Measurements from ENCODE around the gene LLCFC1. TPM values are rescaled to one million over a fixed set of nuclear protein-coding genes. Genes with fewer than 3 reads are reported as not detected.

LLCFC1 gene
- not detected in 2 replicates for total RNA-seq

GRCh38 chr7:142939226-142939910, at the start of gene LLCFC1:
TSS of gene LLCFC1 (plus strand) at chr7:142939484. CDS start at chr7:142939622, 138 bp downstream.

DNA sequence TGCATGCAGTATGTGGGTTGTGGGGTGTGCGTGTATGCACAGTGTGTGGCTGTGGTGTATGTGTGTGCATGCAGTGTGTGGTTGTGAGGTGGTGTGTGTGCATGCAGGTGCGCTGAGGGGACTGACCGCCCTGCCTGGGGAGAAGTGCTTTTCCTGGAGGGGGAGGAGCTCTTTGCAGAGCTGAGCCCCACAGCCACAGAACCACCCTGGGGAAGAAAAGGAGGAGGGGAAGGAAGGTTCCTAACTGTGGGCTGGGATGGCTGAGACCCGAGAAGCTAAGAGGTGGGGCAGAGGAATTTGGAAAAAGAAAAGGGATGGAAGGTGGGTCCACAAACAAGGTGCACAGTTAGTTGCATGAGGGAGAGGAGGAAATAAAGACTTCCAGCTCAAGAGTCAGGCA, 5.7 kb upstream of the LLCFC1 start, which contains the start of gene TRPV5:
TRPV5 (minus strand) TSS at position 123 of the 400 bp plus-strand sequence. CDS start 287 bp downstream, outside the sequence.

DNA sequence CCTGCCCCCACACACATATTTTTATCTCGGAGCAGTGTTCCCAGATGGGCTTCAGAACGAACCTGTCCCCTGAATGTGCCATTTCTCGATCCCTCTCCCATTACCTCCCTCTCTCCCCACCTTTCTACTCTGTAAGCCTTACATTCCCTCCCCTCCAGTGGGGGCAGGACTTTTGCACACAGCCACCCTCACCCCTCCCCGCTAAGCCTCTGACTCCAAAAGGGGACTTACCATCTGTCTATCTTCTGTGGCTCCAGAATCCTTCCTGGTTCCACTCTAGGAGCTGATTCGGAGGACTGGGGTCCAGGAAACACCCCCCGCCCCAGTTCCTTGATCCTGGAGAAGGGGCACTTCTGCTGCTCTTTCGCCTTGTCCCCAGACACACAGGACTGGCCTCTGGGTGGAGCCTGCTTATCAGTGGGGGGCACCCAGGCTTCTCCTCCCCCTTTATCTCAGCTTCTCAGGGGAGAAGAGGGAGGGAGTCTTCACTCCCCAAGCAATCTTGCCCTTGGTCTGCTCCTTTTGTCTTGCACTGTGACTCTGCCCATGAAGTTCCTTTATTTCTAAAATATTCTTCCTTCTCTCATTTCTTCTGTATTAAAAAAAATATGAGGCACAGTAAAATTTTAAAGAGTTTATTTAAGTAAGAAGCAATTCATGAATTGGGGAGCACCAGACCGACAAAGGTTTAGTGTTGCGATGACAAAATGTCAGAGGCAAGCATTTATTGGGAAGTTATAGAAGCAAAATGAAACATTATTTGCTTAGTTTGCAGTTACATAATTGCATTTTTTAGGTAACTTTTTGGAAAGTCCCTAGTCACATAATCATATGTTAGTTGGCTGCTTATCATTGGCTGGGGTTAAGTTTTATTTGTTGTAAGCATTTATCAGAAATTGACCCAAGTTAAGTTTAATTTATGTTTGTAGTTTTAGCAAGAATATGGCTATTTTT, 23.0 kb downstream of the LLCFC1 start, which contains the start of gene KEL:
KEL (minus strand) TSS at position 391 of the 954 bp plus-strand sequence; CDS start at position 234, 157 bp downstream.

Other genes with a start within 250 kb of the LLCFC1 start
- gene PRSS1, start 190.0 kb upstream of the LLCFC1 start, total RNA-seq: not detected in 2 replicates
- gene PRSS2, start 168.5 kb upstream of the LLCFC1 start, total RNA-seq: not detected in 2 replicates
- 6.7 and 13.4 TPM in 2 replicates for gene EPHB6, start 84.4 kb upstream of the LLCFC1 start, total RNA-seq
- not detected in 2 replicates for gene TRPV6, start 53.7 kb upstream of the LLCFC1 start, total RNA-seq
- not detected in 2 replicates for gene TRPV5, start 5.7 kb upstream of the LLCFC1 start, total RNA-seq
- gene KEL, start 22.9 kb downstream of the LLCFC1 start, total RNA-seq: not detected in 2 replicates
- not detected in 2 replicates for gene OR9A2, start 87.6 kb downstream of the LLCFC1 start, total RNA-seq
- gene OR6V1, start 112.9 kb downstream of the LLCFC1 start, total RNA-seq: not detected in 2 replicates
- not detected in 2 replicates for gene PIP, start 192.6 kb downstream of the LLCFC1 start, total RNA-seq
- not detected in 2 replicates for gene TAS2R39, start 243.9 kb downstream of the LLCFC1 start, total RNA-seq